ENCODE results near the gene TTC4.

DNA sequence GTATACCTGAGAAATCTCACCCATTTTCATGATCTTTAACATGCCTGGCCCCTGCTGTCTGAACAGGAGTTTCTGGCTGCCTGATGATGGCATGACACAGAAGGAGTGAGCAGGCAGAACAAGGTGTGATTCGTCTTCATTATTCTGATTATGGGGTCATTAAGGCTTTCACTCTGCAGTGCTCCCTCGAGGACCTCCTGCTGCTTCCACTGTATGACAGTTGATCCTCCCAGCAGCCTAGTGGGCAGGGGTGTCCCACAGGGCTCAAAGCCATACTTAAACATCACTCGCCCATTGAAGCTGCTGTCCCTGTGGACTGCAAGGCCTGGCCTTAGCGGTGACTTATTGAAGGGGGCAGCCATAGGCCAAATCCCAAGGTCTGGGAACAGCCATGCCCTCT lies 61.4 kb downstream of the TTC4 start:
- TF ChIP-seq ZNF384 (IDR thresholded peaks at IDR 0.05) (no peak), BHLHE40 (IDR thresholded peaks at IDR 0.05; ENCODE audit: borderline replicate concordance) (no peak), TARDBP (IDR thresholded peaks at IDR 0.05) (no peak), FOXM1 (IDR thresholded peaks at IDR 0.05; ENCODE audit: borderline replicate concordance) (no peak), L3MBTL2 (conservative IDR thresholded peaks at IDR 0.05) (no peak), SP1 (IDR thresholded peaks at IDR 0.05) (no peak)
- TF ChIP-seq, protein P1, sequence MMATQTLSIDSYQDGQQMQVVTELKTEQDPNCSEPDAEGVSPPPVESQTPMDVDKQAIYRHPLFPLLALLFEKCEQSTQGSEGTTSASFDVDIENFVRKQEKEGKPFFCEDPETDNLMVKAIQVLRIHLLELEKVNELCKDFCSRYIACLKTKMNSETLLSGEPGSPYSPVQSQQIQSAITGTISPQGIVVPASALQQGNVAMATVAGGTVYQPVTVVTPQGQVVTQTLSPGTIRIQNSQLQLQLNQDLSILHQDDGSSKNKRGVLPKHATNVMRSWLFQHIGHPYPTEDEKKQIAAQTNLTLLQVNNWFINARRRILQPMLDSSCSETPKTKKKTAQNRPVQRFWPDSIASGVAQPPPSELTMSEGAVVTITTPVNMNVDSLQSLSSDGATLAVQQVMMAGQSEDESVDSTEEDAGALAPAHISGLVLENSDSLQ (IDR thresholded peaks at IDR 0.05): no peak
